ENCODE data around the gene DNAJC5. TPM values are rescaled to one million over a fixed set of nuclear protein-coding genes. Genes with fewer than 3 reads are reported as not detected.
"Not testable (repeated sequence)": the region's sequence is repeated elsewhere in the genome, so short reads cannot be mapped to it uniquely, and the experiment has no call there.

The DNAJC5 gene
- total and polyA plus RNA-seq, 5 donors: 32.2 to 51.0 (median 49.5) TPM

DNA sequence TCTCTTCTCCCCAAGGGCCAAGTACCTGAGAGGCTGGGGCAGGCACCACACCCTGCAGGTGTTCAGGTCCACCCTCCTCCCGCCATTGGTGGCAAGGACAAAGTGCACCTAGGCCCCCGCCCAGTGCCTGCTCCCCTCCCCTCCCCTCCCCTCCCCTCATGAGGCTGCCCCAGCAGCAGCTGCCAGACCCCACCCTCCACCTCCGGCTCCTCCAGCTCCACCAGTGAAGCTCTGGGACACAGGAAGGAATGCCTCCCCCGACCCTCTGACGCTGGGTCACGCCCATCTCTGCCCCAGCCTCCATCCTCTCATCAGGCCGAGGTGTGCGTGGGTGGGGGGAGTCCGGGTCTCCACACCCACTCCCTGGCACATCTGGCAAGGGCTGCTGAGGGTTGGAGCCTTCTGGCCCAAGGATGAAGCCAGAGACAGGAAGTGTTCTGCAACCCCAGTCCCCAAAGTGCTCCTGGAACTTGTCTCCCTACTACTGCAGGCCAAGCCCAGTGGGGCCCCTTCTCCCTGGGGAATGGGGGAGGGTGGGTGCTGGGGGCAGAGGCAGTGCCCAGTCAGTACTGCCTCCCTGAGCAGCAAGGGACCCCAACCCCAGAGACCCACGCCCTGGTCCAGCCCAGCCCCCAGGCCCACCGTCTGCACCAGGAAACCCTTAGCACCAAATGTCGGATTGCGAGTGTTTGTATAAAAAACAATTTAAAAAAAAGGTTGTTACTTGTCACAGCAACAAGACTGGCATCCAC lies 62.9 kb downstream of the DNAJC5 start:
- intact Hi-C loops (cut with DNase I): loop anchor here in 1 of 4 donors (5.0 kb wide), 1 partner anchor 51 kb away; no protein-coding TSS in a partner anchor
- ATAC-seq: peak in 1 of 2 donors; percentile 1
- H3K4me1 ChIP-seq (ENCODE audit: control insufficient read depth, insufficient read depth, low read length): peaks cover 3% of the 10 kb centered on the region
- 45% methylated on average over 13 of the region's 13 CpGs for WGBS
- H3K27ac ChIP-seq (ENCODE audit: low read length): no peak overlapping the region
- no peaks in the 10 kb centered on the region for H3K9me3 ChIP-seq (ENCODE audit: control insufficient read depth, low read length)
- H3K27me3 ChIP-seq (ENCODE audit: control insufficient read depth, insufficient read depth): no peaks in the 10 kb centered on the region
- DNase-seq: peak in 2 of 3 donors; percentile 63 to 76
- no peak overlapping the region for H3K4me3 ChIP-seq (ENCODE audit: low read length)

DNA sequence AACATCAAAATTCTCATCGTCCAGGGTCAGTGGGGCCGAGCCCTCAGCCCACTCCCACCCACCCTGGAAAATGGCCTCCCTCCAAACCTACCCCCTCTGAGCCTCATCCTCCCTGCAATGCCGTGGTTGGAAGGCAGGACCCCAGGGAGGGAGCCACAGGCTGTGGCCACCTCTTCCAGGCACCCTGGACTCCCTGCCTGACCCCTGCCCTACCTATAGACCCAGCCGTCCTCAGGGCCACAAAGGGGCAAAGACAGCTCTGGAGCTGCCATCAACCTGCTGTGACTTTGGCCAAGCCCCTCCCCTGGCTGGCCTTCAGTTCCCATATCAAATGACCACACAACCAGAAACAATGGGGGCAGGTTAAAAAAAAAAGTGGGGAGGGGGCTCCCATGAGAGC lies 63.5 kb downstream of the DNAJC5 start:
- Histone ChIP-seq H3K4me1 (ENCODE audit: control insufficient read depth, insufficient read depth, low read length) (peaks cover 3% of the 10 kb centered on the region), H3K4me3 (ENCODE audit: low read length) (no peak overlapping the region), H3K27ac (ENCODE audit: low read length) (no peak overlapping the region), H3K27me3 (ENCODE audit: control insufficient read depth, insufficient read depth) (no peaks in the 10 kb centered on the region), H3K9me3 (ENCODE audit: control insufficient read depth, low read length) (no peaks in the 10 kb centered on the region)
- intact Hi-C loops (cut with DNase I): loop anchor here in 1 of 4 donors (5.0 kb wide), 1 partner anchor 51 kb away; no protein-coding TSS in a partner anchor
- ATAC-seq: no peak
- WGBS: 65% methylated on average over 4 of the region's 4 CpGs
- no peak for DNase-seq

DNA sequence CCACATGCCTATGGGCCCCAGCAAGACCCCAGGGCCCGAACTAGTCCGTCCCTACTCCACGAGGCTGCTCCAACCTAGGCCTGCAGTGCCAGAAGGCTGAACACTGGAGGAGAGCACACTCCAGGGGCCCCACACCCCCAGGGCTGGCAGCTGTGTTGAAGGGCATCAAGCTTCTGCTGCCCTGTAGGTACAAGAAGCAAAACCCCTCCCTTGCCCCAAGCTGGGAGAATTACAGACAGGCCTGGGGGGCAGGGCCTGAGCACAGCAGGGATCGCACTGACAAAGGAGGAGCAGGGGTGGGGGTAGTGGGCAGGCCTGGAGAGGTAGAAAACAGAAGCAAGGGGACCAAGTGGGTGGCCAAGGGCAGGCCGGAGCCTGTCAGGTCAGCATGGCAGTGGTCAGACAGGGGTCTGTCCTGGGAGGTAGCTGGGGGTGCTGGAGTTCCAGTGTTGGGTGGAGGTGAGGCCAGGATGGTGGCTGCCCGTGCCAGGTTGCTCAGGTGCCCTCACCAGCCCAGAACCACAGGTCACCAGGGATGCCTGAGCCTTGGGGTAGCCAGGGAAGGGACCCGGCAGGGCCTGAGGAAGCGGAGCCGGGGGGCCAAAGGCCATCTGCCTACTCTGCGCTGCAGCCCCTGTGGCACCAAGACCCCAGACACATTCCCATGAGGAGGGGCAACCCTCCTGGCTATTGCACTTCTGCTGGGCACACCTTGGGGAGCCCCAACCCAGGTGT lies 64.2 kb downstream of the DNAJC5 start:
- WGBS: 87% methylated on average over 10 of the region's 10 CpGs
- ATAC-seq (no peak), DNase-seq (no peak)
- Histone ChIP-seq H3K9me3 (ENCODE audit: control insufficient read depth, low read length) (no peaks in the 10 kb centered on the region), H3K27me3 (ENCODE audit: control insufficient read depth, insufficient read depth) (no peaks in the 10 kb centered on the region), H3K4me1 (ENCODE audit: control insufficient read depth, insufficient read depth, low read length) (peaks cover under 1% of the 10 kb centered on the region), H3K4me3 (ENCODE audit: low read length) (no peak overlapping the region), H3K27ac (ENCODE audit: low read length) (no peak overlapping the region)
- intact Hi-C loops (cut with DNase I): loop anchor here in 1 of 4 donors (5.0 kb wide), 1 partner anchor 52 kb away; no protein-coding TSS in a partner anchor

DNA sequence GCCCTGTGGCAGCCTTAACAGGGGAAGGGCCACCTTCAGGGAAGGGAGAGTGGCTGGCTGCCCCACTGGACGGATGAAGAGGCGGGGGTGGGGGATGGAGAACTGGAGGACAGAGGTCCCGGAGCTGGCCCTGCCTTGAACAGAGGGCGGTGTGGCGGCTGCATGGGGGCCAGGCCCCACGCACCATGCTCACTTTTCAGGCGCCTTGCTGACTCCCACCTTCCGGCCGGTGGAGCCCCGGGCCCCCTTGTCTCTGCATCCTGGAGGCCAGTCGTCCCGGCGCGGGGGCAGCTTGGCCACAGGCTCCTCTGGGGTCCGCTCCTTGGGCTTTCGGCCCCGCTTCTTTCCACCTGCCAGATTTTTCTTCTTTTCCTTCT lies 64.8 kb downstream of the DNAJC5 start:
- ATAC-seq: no peak
- Histone ChIP-seq H3K9me3 (ENCODE audit: control insufficient read depth, low read length) (no peaks in the 10 kb centered on the region), H3K27me3 (ENCODE audit: control insufficient read depth, insufficient read depth) (no peaks in the 10 kb centered on the region), H3K27ac (ENCODE audit: low read length) (no peak overlapping the region), H3K4me3 (ENCODE audit: low read length) (no peak overlapping the region), H3K4me1 (ENCODE audit: control insufficient read depth, insufficient read depth, low read length) (no peaks in the 10 kb centered on the region)
- DNase-seq: peak in 2 of 3 donors; percentile 60 to 64
- 91% methylated on average over 17 of the region's 17 CpGs for WGBS
- intact Hi-C loops (cut with DNase I): loop anchor here in 1 of 4 donors (5.0 kb wide), 1 partner anchor 52 kb away; no protein-coding TSS in a partner anchor

DNA sequence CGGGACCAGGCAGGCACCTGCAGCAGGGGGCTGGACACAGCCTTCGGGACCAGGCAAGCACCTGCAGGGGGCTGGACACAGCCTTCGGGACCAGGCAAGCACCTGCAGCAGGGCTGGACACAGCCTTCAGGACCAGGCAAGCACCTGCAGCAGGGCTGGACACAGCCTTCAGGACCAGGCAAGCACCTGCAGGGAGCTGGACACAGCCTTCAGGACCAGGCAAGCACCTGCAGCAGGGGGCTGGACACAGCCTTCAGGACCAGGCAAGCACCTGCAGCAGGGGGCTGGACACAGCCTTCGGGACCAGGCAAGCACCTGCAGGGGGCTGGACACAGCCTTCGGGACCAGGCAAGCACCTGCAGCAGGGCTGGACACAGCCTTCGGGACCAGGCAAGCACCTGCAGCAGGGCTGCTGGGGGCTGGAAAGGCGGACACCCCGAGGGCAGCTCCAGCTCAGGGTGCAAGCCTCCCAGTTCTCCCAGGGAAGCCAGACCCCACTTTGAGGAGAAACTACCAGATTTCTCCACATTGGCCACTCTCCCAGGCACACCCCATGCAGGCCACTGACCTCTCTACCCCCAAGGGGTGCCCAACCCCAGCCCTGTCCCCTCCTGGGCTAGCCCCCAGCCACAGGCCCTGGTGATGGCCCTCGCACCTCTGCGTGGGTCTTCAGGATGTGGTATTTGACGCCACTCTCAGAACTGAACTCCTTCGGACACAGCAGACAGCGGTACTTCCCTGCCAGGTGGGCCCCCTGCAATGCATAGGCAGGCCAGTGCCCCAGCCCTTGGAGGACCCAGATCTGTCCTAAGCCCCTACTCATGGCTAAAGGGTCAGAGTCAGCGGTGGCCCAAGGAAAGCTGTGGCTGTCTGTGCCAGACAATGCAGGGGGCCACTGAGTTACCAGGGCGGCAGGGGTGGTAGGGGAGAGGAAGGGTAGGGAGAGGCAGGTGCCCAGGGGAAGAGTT lies 66.0 kb downstream of the DNAJC5 start:
- H3K4me1 ChIP-seq (ENCODE audit: control insufficient read depth, insufficient read depth, low read length); intact Hi-C loops (cut with DNase I); ATAC-seq; H3K27me3 ChIP-seq (ENCODE audit: control insufficient read depth, insufficient read depth); H3K27ac ChIP-seq (ENCODE audit: low read length); H3K9me3 ChIP-seq (ENCODE audit: control insufficient read depth, low read length); H3K4me3 ChIP-seq (ENCODE audit: low read length): not testable (repeated sequence)
- DNase-seq: peak; percentile 10 to 42 (median 28)
- WGBS: 90% methylated on average over 15 of the region's 15 CpGs

DNA sequence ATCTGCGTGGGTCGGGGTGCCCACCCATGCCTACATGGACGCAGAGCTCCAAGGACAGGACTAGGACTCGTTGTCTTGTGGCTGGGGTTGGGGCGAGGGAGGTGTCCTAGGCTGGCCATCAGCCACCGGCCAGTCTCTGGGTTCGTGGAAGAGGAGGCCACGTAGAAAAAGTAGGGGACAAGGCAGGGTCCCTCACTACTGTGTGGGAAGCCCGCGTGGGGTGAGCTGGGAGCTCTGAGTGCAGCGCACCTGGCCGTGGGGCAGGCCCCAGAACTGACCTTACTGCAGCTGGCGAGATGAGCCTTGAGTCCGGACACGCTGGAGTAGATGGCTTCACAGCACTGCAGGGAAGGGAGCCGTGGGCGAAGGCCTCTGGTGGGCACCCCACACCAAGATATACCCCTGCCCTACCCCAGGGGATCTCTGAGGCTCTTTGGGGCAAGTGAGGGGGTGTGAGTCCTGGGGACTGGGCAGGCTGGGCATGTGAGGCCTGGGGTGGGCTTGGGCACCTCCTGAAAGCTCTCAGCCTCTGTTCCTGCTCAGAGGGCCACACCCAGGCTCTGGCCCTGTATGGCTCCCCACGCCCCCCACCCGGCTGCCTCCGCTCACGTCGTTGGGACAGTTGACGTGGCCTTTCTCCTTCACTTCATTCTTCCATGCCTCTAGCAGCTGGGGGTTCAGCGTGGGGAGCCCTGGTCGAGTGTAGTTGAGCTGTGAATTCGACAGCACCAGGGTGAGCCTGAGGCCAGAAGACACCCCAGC lies 66.9 kb downstream of the DNAJC5 start:
- DNase-seq: peak; percentile 12 to 45 (median 40)
- Histone ChIP-seq H3K4me3 (ENCODE audit: low read length) (no peak overlapping the region), H3K27ac (ENCODE audit: low read length) (no peak overlapping the region), H3K9me3 (ENCODE audit: control insufficient read depth, low read length) (no peaks in the 10 kb centered on the region), H3K4me1 (ENCODE audit: control insufficient read depth, insufficient read depth, low read length) (no peaks in the 10 kb centered on the region), H3K27me3 (ENCODE audit: control insufficient read depth, insufficient read depth) (no peaks in the 10 kb centered on the region)
- 90% methylated on average over 26 of the region's 26 CpGs for WGBS
- intact Hi-C loops (cut with DNase I): no loop called here
- no peak for ATAC-seq

DNA sequence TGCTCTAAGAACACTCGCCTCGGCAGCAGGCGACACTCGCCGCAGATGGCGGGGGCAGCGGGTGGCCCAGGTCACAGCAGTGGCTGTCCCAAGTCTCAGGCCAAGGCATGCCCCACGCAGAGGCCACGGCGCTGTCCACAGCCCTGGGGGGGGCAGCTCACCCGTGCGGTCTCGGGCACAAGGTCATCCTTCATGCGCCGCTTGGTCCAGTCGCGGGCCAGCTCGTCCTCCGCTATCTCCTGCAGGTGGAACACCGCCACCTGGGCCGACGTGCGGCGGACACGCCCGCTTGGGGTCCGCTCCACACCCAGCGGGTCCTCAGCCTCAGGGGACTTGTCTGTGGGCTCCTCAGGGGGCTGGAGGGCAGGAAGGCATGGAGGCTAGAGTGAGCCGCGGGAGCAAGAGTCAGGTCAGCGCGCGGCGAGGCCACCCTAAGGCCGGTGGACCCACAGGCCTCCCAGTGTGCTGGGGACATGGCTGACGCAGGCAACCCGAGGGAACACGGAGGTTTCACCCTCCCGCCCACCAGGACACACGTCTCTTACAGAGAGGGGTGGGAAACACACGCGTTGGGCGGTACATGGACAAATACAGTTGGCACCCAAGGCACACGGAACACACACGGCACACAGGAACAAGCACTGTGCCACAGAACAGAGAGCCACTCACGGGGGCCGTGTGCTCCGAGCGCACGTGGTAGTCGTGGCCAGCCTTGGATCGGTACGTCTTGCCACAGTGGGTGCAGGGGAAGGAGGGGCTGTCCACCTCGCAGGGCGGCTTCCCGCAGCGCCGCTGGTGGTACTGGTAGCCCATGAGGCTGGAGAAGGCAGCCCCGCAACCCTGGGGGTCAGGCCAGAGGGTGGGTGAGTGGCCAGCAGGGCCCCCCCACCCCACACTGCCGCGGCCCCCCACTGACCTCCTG lies 67.8 kb downstream of the DNAJC5 start:
- WGBS: 94% methylated on average over 61 of the region's 61 CpGs
- no peaks in the 10 kb centered on the region for H3K9me3 ChIP-seq (ENCODE audit: control insufficient read depth, low read length)

DNA sequence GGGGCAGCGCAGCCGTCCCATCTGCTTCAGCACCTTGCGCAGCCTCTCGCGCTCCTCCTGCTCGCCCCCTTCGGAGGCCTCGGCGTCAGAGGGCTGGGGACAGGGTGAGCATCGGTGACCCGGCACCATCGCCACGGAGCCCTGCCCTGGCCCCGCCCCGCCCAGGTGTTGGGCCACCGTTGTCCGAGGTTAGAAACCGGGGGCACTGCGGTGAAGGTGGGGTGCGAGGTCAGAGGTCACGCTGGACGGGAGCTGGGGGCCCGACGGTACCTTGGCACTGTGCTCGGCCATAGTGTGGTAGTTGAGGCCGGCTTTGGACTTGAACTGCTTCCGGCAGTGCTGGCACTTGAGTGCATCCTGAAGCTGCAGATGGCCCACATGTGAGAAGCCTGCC lies 68.4 kb downstream of the DNAJC5 start:
- 93% methylated on average over 27 of the region's 27 CpGs for WGBS
- peak; percentile 17 to 63 (median 53) for DNase-seq
- Histone ChIP-seq H3K4me3 (ENCODE audit: low read length) (no peak overlapping the region), H3K27ac (ENCODE audit: low read length) (no peak overlapping the region), H3K4me1 (ENCODE audit: control insufficient read depth, insufficient read depth, low read length) (no peaks in the 10 kb centered on the region), H3K9me3 (ENCODE audit: control insufficient read depth, low read length) (no peaks in the 10 kb centered on the region), H3K27me3 (ENCODE audit: control insufficient read depth, insufficient read depth) (no peaks in the 10 kb centered on the region)
- intact Hi-C loops (cut with DNase I): no loop called here
- no peak for ATAC-seq

More for the DNA sequence above, 67.8 kb downstream of the DNAJC5 start:
- intact Hi-C loops (cut with DNase I): no loop called here
- DNase-seq (peak; percentile 14 to 69 (median 52)), ATAC-seq (peak in 1 of 2 donors; percentile 3)
- no peaks in the 10 kb centered on the region for H3K27me3 ChIP-seq (ENCODE audit: control insufficient read depth, insufficient read depth)
- H3K27ac ChIP-seq (ENCODE audit: low read length): no peak overlapping the region
- H3K4me3 ChIP-seq (ENCODE audit: low read length): no peak overlapping the region
- no peaks in the 10 kb centered on the region for H3K4me1 ChIP-seq (ENCODE audit: control insufficient read depth, insufficient read depth, low read length)

DNA sequence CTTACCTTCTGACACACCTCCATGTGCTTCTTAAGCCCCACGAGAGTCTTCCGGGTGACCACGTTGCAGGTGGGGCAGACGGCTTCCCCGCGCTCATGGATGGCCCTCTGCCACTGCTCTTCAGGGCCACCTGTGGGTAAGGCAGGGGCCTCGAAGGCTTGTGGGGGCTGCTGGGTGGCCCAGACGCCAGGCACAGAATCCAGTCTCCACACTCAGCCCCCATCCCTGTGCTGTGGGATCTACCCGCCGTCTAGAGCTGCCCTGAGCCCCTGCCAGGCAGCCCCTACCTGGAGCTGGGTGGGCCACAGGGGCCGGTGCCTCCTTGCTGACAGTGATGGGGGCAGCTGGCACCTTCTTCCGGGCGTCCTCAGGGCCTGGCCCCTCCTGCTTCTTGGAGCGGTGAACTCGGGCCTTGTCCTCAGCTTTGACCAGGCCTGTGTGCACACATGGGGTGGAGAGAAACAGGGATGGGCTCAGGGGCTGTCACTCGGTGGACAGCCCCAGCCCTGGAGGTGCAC lies 68.9 kb downstream of the DNAJC5 start:
- no peaks in the 10 kb centered on the region for H3K27me3 ChIP-seq (ENCODE audit: control insufficient read depth, insufficient read depth)
- intact Hi-C loops (cut with DNase I): no loop called here
- no peak overlapping the region for H3K4me3 ChIP-seq (ENCODE audit: low read length)
- WGBS: 95% methylated on average over 16 of the region's 16 CpGs
- ATAC-seq (no peak), DNase-seq (peak in 2 of 3 donors; percentile 11 to 44)
- no peaks in the 10 kb centered on the region for H3K4me1 ChIP-seq (ENCODE audit: control insufficient read depth, insufficient read depth, low read length)
- H3K9me3 ChIP-seq (ENCODE audit: control insufficient read depth, low read length): no peaks in the 10 kb centered on the region
- H3K27ac ChIP-seq (ENCODE audit: low read length): no peak overlapping the region

All from right cardiac atrium (tissue), 5 donors.